ENCODE results near the gene SMIM45.

SMIM45 gene

GRCh38 chr22:41928593-41929417, 23.1 kb upstream of the SMIM45 start:
- Histone ChIP-seq H3K79me1 (ENCODE audit: low read depth, low read length) (no peaks in the 10 kb centered on the region), H3K36me3 (ENCODE audit: control insufficient read depth in 2 of 4, insufficient read depth in 4 of 4, low read length in 3 of 4) (no peaks in the 10 kb centered on the region), H3K23ac (ENCODE audit: insufficient read length) (no peak overlapping the region), H4K91ac (replicated peaks; ENCODE audit: insufficient read length, low read length) (no peak overlapping the region), H4K5ac (ENCODE audit: insufficient read length, low read depth, low read length) (no peak overlapping the region), H2BK120ac (replicated peaks; ENCODE audit: low read depth, low read length) (no peak overlapping the region), H3K9ac (replicated peaks in 1 of 4; ENCODE audit: extremely low read depth in 1 of 4, low read depth in 3 of 4, low read length in 3 of 4) (no peak overlapping the region), H3K4me2 (ENCODE audit: insufficient read depth in 1 of 2, low read depth in 2 of 2, low read length in 2 of 2) (no peak overlapping the region), H3K9me3 (ENCODE audit: insufficient read depth in 2 of 2, low read depth in 1 of 2, low read length in 1 of 2) (no peaks in the 10 kb centered on the region), H2BK5ac (ENCODE audit: low read depth, low read length) (no peak overlapping the region), H3K56ac (replicated peaks; ENCODE audit: insufficient read length, low read depth, low read length) (no peak overlapping the region), H3K4me1 (replicated peaks in 1 of 4; ENCODE audit: control insufficient read depth in 3 of 4, insufficient read depth in 4 of 4, low read length in 3 of 4) (peaks cover 0 to 24% (median 13%) of the 10 kb centered on the region in 4 experiments; a peak in 6 of 7 replicates), H3K4me3 (ENCODE audit: extremely low read depth in 1 of 4, insufficient read depth in 2 of 4, low read depth in 3 of 4, low read length in 4 of 4) (no peak overlapping the region), H3K27ac (ENCODE audit: low read depth, low read length) (no peak overlapping the region), H3K27me3 (replicated peaks in 1 of 4; ENCODE audit: control insufficient read depth in 3 of 4, extremely low read depth in 1 of 4, insufficient read depth in 3 of 4, low read length in 3 of 4) (peaks cover 11 to 45% (median 32%) of the 10 kb centered on the region in 4 experiments), H2BK20ac (ENCODE audit: low read length) (no peak overlapping the region), H4K8ac (ENCODE audit: extremely low read depth, insufficient read depth, low read length) (peak overlapping the region; percentile 68), H3K4ac (replicated peaks; ENCODE audit: insufficient read length, low read depth, low read length) (no peak overlapping the region), H3K79me2 (ENCODE audit: control insufficient read depth in 1 of 2, insufficient read depth in 2 of 2, low read length in 2 of 2) (no peaks in the 10 kb centered on the region), H3K23me2 (ENCODE audit: low read depth, low read length) (peaks cover 4% of the 10 kb centered on the region; the same call in 1 of the 2 replicates), H2AK5ac (ENCODE audit: low read depth, low read length) (no peak overlapping the region), H3K18ac (ENCODE audit: extremely low read depth, low read length) (peak overlapping the region; percentile 28; the same call in 1 of the 2 replicates), H2BK12ac (ENCODE audit: low read depth, low read length) (no peak overlapping the region), H2BK15ac (ENCODE audit: low read length) (no peak overlapping the region), H2AFZ (ENCODE audit: low read length) (no peak overlapping the region), H4K20me1 (replicated peaks in 1 of 2; ENCODE audit: control insufficient read depth in 1 of 2, insufficient read depth in 2 of 2, low read length in 2 of 2) (peaks cover 4 to 6% of the 10 kb centered on the region in 2 experiments), H3K14ac (ENCODE audit: insufficient read length) (no peak overlapping the region)
- ChIA-PET CTCF (ENCODE audit: partially characterized antibody) (interaction anchor here (1.1 to 5.9 kb wide), 8 partner anchors 10 to 232 kb away, joined by 3 to 77 read pairs (median 4); partner anchors contain the start of gene SEPTIN3), POLR2A (ENCODE audit: partially characterized antibody) (interaction anchor here (0.6 to 3.7 kb wide), 19 partner anchors 9 to 1181 kb away, joined by 3 to 17 read pairs (median 4); partner anchors contain the start of genes CCDC134, CENPM and SNU13)
- DNase-seq (ENCODE audit: low read depth in 1 of 2, low spot score in 2 of 2) (no peak), FAIRE-seq (no peak)
- TF ChIP-seq TBP (IDR thresholded peaks at IDR 0.05; ENCODE audit: low read depth, low read length) = no peak
- peak; percentile 0; the same call in 1 of the 2 replicates for TF ChIP-seq POLR2AphosphoS5 (IDR thresholded peaks at IDR 0.05; ENCODE audit: low read depth, low read length)
- peak in 1 of 2 experiments; percentile 35; a peak in 1 of 3 replicates for TF ChIP-seq POLR2A (IDR thresholded peaks at IDR 0.05; ENCODE audit: control extremely low read depth in 1 of 2, low read depth in 2 of 2, low read length in 2 of 2)
- TF ChIP-seq POU5F1 (IDR thresholded peaks at IDR 0.05; ENCODE audit: low read depth, low read length) = no peak
- no peak for TF ChIP-seq SP1 (IDR thresholded peaks at IDR 0.05; ENCODE audit: low read depth, low read length)
- TF ChIP-seq PHF8 (conservative IDR thresholded peaks at IDR 0.05; ENCODE audit: low read depth, low read length) = no peak
- TF ChIP-seq JUN (IDR thresholded peaks at IDR 0.05; ENCODE audit: low read depth, low read length) = no peak
- TF ChIP-seq MAFK (IDR thresholded peaks at IDR 0.05; ENCODE audit: low read depth, low read length) = no peak
- no peak for TF ChIP-seq JUND (IDR thresholded peaks at IDR 0.05; ENCODE audit: low read length)
- no peak for TF ChIP-seq SRF (IDR thresholded peaks at IDR 0.05; ENCODE audit: low read depth, low read length)
- no peak for TF ChIP-seq CHD2 (IDR thresholded peaks at IDR 0.05; ENCODE audit: low read length)
- 81% methylated on average over 9 of the region's 14 CpGs; no CpG with 5 or more reads in 1 of the 2 experiments for WGBS, 2 experiments (ENCODE audit: extremely low coverage in 1 of 2, insufficient coverage in 1 of 2, insufficient read length in 1 of 2, insufficient replicate concordance in 2 of 2, low coverage in 1 of 2, low lambda C conversion rate in 2 of 2, missing lambda C conversion rate in 1 of 2)

All from H1 (cell line).